Measurements from ENCODE around the gene GALE. TPM values are rescaled to one million over a fixed set of nuclear protein-coding genes. Genes with fewer than 3 reads are reported as not detected.

The GALE gene
- total and polyA plus RNA-seq, 4 donors: 21.4 to 146 (median 80.0) TPM

DNA sequence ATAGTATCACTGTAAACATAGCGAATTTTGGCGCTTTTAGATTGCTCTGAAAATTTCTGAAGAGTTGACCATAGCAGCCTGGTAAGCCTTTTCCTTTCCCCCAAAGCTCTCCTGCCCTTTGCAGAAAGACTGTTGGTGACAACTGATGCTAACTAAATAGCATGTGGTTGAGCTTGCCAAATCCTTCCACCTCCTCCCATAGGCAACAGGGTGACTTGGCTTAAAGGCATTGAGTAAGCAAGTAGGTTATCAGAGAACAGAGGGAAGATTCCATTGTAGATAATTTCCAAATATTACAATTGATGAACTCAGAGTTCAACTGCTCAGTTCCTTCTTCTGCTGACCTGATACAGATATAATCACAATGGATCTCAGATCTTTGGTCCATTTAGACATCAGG lies 44.6 kb upstream of the GALE start:
- Histone ChIP-seq H3K27ac (ENCODE audit: low read depth in 1 of 2, low read length in 1 of 2) (no peak overlapping the region), H3K4me1 (ENCODE audit: control insufficient read depth in 5 of 5, insufficient read depth in 5 of 5, low read length in 5 of 5) (peaks cover 0 to 5% (median 0%) of the 10 kb centered on the region in 5 donors), H3K4me3 (no peak overlapping the region), H3K9me3 (ENCODE audit: control insufficient read depth in 4 of 4, insufficient read depth in 3 of 4, low read length in 3 of 4) (no peaks in the 10 kb centered on the region), H3K36me3 (ENCODE audit: control insufficient read depth in 4 of 4, insufficient read depth in 4 of 4, low read length in 4 of 4) (peaks cover 0 to 10% (median 9%) of the 10 kb centered on the region in 4 donors), H3K9ac (ENCODE audit: insufficient read depth in 1 of 2, low read length in 2 of 2) (no peak overlapping the region), H3K27me3 (ENCODE audit: control insufficient read depth in 3 of 3, insufficient read depth in 3 of 3, low read length in 2 of 3) (peaks cover 0 to 3% (median 0%) of the 10 kb centered on the region in 3 donors)
- TF ChIP-seq, protein P1, sequence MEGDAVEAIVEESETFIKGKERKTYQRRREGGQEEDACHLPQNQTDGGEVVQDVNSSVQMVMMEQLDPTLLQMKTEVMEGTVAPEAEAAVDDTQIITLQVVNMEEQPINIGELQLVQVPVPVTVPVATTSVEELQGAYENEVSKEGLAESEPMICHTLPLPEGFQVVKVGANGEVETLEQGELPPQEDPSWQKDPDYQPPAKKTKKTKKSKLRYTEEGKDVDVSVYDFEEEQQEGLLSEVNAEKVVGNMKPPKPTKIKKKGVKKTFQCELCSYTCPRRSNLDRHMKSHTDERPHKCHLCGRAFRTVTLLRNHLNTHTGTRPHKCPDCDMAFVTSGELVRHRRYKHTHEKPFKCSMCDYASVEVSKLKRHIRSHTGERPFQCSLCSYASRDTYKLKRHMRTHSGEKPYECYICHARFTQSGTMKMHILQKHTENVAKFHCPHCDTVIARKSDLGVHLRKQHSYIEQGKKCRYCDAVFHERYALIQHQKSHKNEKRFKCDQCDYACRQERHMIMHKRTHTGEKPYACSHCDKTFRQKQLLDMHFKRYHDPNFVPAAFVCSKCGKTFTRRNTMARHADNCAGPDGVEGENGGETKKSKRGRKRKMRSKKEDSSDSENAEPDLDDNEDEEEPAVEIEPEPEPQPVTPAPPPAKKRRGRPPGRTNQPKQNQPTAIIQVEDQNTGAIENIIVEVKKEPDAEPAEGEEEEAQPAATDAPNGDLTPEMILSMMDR (IDR thresholded peaks at IDR 0.05; ENCODE audit: control extremely low read depth, extremely low read depth): no peak
- 95 to 97% methylated on average over 2 of the region's 2 CpGs for WGBS, 2 donors
- DNase-seq: no peak
- no peak for ATAC-seq (ENCODE audit: insufficient read depth, low FRiP score)

DNA sequence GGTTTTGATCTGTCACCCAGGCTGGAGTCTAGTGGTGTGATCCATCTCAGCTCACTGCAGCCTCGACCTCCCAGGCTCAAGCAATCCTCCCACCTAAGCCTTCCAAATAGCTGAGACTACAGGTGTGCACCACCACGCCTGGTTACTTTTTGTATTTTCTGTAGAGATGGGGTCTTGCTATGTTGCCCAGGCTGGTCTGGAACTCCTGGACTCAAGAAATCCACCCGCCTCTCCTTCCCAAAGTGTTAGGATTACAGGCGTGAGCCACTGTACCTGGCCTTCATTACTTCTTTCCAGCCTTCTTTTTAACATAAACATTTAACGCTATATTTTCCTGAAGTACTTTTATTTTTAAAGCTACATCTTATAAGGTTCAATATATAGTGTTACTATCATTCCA lies 43.1 kb upstream of the GALE start:
- no peak overlapping the region for H3K9ac ChIP-seq (ENCODE audit: insufficient read depth in 1 of 2, low read length in 2 of 2)
- H3K4me3 ChIP-seq: no peak overlapping the region
- H3K36me3 ChIP-seq (ENCODE audit: control insufficient read depth in 4 of 4, insufficient read depth in 4 of 4, low read length in 4 of 4): peaks cover 0 to 10% (median 8%) of the 10 kb centered on the region in 4 donors
- 87 to 93% methylated on average over 5 of the region's 5 CpGs for WGBS, 2 donors
- H3K9me3 ChIP-seq (ENCODE audit: control insufficient read depth in 4 of 4, insufficient read depth in 3 of 4, low read length in 3 of 4): no peaks in the 10 kb centered on the region
- peaks cover 0 to 5% (median 0%) of the 10 kb centered on the region in 5 donors for H3K4me1 ChIP-seq (ENCODE audit: control insufficient read depth in 5 of 5, insufficient read depth in 5 of 5, low read length in 5 of 5)
- ATAC-seq (ENCODE audit: insufficient read depth, low FRiP score) (no peak), DNase-seq (no peak)
- H3K27ac ChIP-seq (ENCODE audit: low read depth in 1 of 2, low read length in 1 of 2): no peak overlapping the region
- TF ChIP-seq, protein P1 (IDR thresholded peaks at IDR 0.05; ENCODE audit: control extremely low read depth, extremely low read depth): no peak
- H3K27me3 ChIP-seq (ENCODE audit: control insufficient read depth in 3 of 3, insufficient read depth in 3 of 3, low read length in 2 of 3): peaks cover 0 to 3% (median 0%) of the 10 kb centered on the region in 3 donors

DNA sequence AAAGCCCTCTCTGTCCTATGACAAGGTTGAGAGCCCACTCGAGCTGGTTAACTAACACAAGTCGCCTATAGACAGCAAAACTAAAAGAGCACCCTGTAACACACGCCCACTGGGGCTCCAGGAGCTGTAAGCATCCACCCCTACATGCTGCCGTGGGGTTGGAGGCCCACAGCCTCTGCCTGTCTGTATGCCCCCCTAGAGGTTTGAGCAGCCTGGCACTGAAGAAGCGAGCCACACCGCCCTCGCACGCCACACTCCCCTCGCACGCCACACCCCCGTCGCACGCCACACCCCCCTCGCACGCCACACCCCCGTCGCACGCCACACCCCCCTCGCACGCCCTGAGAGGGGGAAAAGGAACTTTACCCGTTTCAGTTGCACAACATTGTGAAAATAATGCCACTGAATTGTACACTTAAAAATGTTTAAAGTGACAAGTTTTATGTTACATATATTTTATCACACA lies 37.9 kb upstream of the GALE start:
- DNase-seq (peak; percentile 66 to 73 (median 71)), ATAC-seq (ENCODE audit: insufficient read depth, low FRiP score) (peak; percentile 89)
- Histone ChIP-seq H3K36me3 (ENCODE audit: control insufficient read depth in 4 of 4, insufficient read depth in 4 of 4, low read length in 4 of 4) (no peaks in the 10 kb centered on the region), H3K4me1 (ENCODE audit: control insufficient read depth in 5 of 5, insufficient read depth in 5 of 5, low read length in 5 of 5) (peaks cover 0 to 3% (median 0%) of the 10 kb centered on the region in 5 donors), H3K4me3 (peak overlapping the region; percentile 21), H3K9me3 (ENCODE audit: control insufficient read depth in 4 of 4, insufficient read depth in 3 of 4, low read length in 3 of 4) (no peaks in the 10 kb centered on the region), H3K9ac (ENCODE audit: insufficient read depth in 1 of 2, low read length in 2 of 2) (peak overlapping the region in 1 of 2 donors; percentile 38), H3K27me3 (ENCODE audit: control insufficient read depth in 3 of 3, insufficient read depth in 3 of 3, low read length in 2 of 3) (peaks cover 0 to 4% (median 3%) of the 10 kb centered on the region in 3 donors), H3K27ac (ENCODE audit: low read depth in 1 of 2, low read length in 1 of 2) (peak overlapping the region in 1 of 2 donors; percentile 31)
- TF ChIP-seq, protein P1 (IDR thresholded peaks at IDR 0.05; ENCODE audit: control extremely low read depth, extremely low read depth): no peak
- WGBS, 2 donors: 1% methylated on average over 21 of the region's 21 CpGs

DNA sequence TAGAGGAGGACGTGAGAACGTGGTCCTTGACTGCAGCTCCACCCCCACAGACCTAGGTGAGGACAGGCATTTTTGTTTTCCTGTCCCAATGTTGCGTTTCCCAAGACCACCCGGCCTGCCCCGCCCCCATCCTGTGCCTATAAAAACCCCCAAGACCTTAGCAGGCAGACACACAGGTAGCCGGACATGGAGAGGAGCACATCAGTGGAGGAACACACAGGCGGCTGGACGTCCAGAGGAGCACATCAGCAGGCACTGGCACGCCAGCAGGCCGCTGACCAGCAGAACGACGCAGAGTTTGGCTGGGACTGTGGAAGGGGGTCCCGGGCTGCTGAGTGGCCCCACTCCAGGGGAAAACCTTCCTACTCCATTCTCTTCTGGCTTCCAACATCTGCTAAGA lies 37.4 kb upstream of the GALE start:
- ATAC-seq (ENCODE audit: insufficient read depth, low FRiP score) (no peak), DNase-seq (no peak)
- Histone ChIP-seq H3K27me3 (ENCODE audit: control insufficient read depth in 3 of 3, insufficient read depth in 3 of 3, low read length in 2 of 3) (peaks cover 0 to 4% (median 3%) of the 10 kb centered on the region in 3 donors), H3K36me3 (ENCODE audit: control insufficient read depth in 4 of 4, insufficient read depth in 4 of 4, low read length in 4 of 4) (no peaks in the 10 kb centered on the region), H3K27ac (ENCODE audit: low read depth in 1 of 2, low read length in 1 of 2) (no peak overlapping the region), H3K4me1 (ENCODE audit: control insufficient read depth in 5 of 5, insufficient read depth in 5 of 5, low read length in 5 of 5) (peaks cover 0 to 3% (median 0%) of the 10 kb centered on the region in 5 donors), H3K4me3 (no peak overlapping the region), H3K9ac (ENCODE audit: insufficient read depth in 1 of 2, low read length in 2 of 2) (no peak overlapping the region), H3K9me3 (ENCODE audit: control insufficient read depth in 4 of 4, insufficient read depth in 3 of 4, low read length in 3 of 4) (no peaks in the 10 kb centered on the region)
- TF ChIP-seq, protein P1 (IDR thresholded peaks at IDR 0.05; ENCODE audit: control extremely low read depth, extremely low read depth): no peak
- 21 to 34% methylated on average over 13 of the region's 13 CpGs for WGBS, 2 donors

All from lung (tissue), 12 donors.